GM23338 (cell line): Measurements from ENCODE around the gene MAGED4. TPM values are rescaled to one million over a fixed set of nuclear protein-coding genes. Genes with fewer than 3 reads are reported as not detected.

Experiments
- CREB1 ChIP-seq: fragments of 250-450 bp; sonication (Bioruptor Pico); IDR thresholded peaks from 2 replicates; pipeline ENCODE4 v1.5.0; 2020; ENCODE audit warnings: low read depth, mild to moderate bottlenecking, moderate library complexity
- CTCF ChIP-seq, 2 experiments: fragments of 200-600 bp in 1 of 2; sonication (generic) in 1 of 2; conservative IDR thresholded peaks; 2 replicates each; pipeline versions ENCODE4 v1.5.1 to v1.6.1; 2016 to 2017; ENCODE audit warnings: antibody characterized with exemption in 2 of 2, low read depth in 2 of 2, mild to moderate bottlenecking in 2 of 2, moderate library complexity in 1 of 2
- EZH2 ChIP-seq: fragments of 200-600 bp; sonication (generic); IDR thresholded peaks from one replicate; pipeline ENCODE4 v1.8.0; 2017; ENCODE audit warnings: antibody characterized with exemption, mild to moderate bottlenecking, low read depth; ENCODE audit not compliant: unreplicated experiment
- JUNB ChIP-seq: IDR thresholded peaks from one replicate; pipeline ENCODE4 v1.6.1; 2016; ENCODE audit warnings: antibody characterized with exemption; ENCODE audit not compliant: unreplicated experiment
- NANOG ChIP-seq: IDR thresholded peaks from 2 replicates; pipeline ENCODE4 v1.6.1; 2016; ENCODE audit warnings: antibody characterized with exemption, borderline replicate concordance
- POLR2AphosphoS5 ChIP-seq: IDR thresholded peaks from 2 replicates; pipeline ENCODE4 v1.6.1; 2016; ENCODE audit warnings: antibody characterized with exemption, low read depth
- REST ChIP-seq: IDR thresholded peaks from one replicate; pipeline ENCODE4 v1.6.1; 2018; ENCODE audit warnings: antibody characterized with exemption; ENCODE audit not compliant: unreplicated experiment
- STAT1 ChIP-seq: IDR thresholded peaks from one replicate; pipeline ENCODE4 v1.6.1; 2016; ENCODE audit warnings: antibody characterized with exemption; ENCODE audit not compliant: unreplicated experiment
- ZNF114 ChIP-seq: fragments of 250-450 bp; sonication (Bioruptor Pico); IDR thresholded peaks from 2 replicates; pipeline ENCODE4 v1.5.0; 2020; ENCODE audit warnings: mild to moderate bottlenecking, moderate library complexity
- ZNF462 ChIP-seq: fragments of 250-450 bp; sonication (Bioruptor Pico); IDR thresholded peaks from 2 replicates; pipeline ENCODE4 v1.5.0; 2020; ENCODE audit warnings: mild to moderate bottlenecking, moderate library complexity
- polyA plus RNA-seq: library from polyadenylated mRNA; unstranded; fragments of >200 nt; fragmentation: Nextera tagmentation; extraction: Ambion mirVana; gene quantifications from 2 replicates; pipeline ENCODE4 v1.2.1, GENCODE V29; 2016
- small RNA-seq: library from RNA; depleted of rRNA; stranded (forward); fragments of <200 nt; gene quantifications from one replicate; pipeline ENCODE3, GENCODE V24; 2014; ENCODE audit warnings: low replicate concordance
- total RNA-seq: library from RNA; depleted of rRNA; stranded (reverse); fragments of >200 nt; shearing (Covaris generic); gene quantifications from 2 replicates; pipeline ENCODE4 v1.2.3, GENCODE V29; 2014; rRNA removed

The MAGED4 gene
- total and polyA plus RNA-seq, 2 experiments from 2014 or later, result 27.2 to 57.3 TPM

- TF ChIP-seq ZNF462 (CRISPR knock-in tag) (no peak), POLR2AphosphoS5 (no peak), EZH2 (no peak), STAT1 (no peak), CREB1 (CRISPR knock-in tag) (no peak), REST (no peak), NANOG (no peak), CTCF (conservative IDR thresholded peaks at IDR 0.05; ENCODE audit: low read depth in 2 of 2) (no peak), JUNB (no peak), ZNF114 (CRISPR knock-in tag) (no peak)
Measured at GRCh38 chrX:52220936-52221335, 36.2 kb downstream of the MAGED4 start (continued).

Small RNA genes within 50 kb of the gene (small RNA-seq; reads per million reads assigned to genes)
- not detected for gene SNORA11D

Other genes with a start within 250 kb of the MAGED4 start
- 63.8 and 79.8 TPM in 2 replicates for gene MAGED4B, start 115.7 kb upstream of the MAGED4 start, total RNA-seq
- 145 and 157 TPM in 2 replicates for gene MAGED4B, start 115.7 kb upstream of the MAGED4 start, polyA plus RNA-seq
- not detected in 2 replicates for gene XAGE2, start 184.1 kb downstream of the MAGED4 start, total RNA-seq
- not detected in 2 replicates for gene XAGE2, start 184.1 kb downstream of the MAGED4 start, polyA plus RNA-seq